Right atrium auricular region (tissue), 2 donors: ENCODE results near the gene RNF157. TPM values are rescaled to one million over a fixed set of nuclear protein-coding genes. Genes with fewer than 3 reads are reported as not detected.

Source experiments
- DNase-seq: peaks from one replicate; pipeline ENCODE4 v3.0.0-alpha.2; 2019; ENCODE audit warnings: low spot score
- H3K27ac ChIP-seq, 2 donors: fragments of 200-600 bp; sonication (generic); 1 replicate in 1 of 2; 2 replicates in 1 of 2; pipeline ENCODE4 v1.5.1; 2016 to 2019
- H3K27me3 ChIP-seq, 2 donors: fragments of 200-600 bp; sonication (generic); one replicate each; pipeline versions ENCODE4 v1.5.1 to v1.6.0; 2017 to 2019
- H3K36me3 ChIP-seq: fragments of 200-600 bp; sonication (generic); one replicate; pipeline ENCODE4 v1.5.1; 2016
- H3K4me1 ChIP-seq, 2 donors: fragments of 200-600 bp; sonication (generic); one replicate each; pipeline versions ENCODE4 v1.5.1 to v1.6.0; 2017 to 2019
- H3K4me3 ChIP-seq, 2 donors: fragments of 200-600 bp; sonication (generic); 1 replicate in 1 of 2; 2 replicates in 1 of 2; pipeline ENCODE4 v1.5.1; 2017 to 2019; ENCODE audit warnings: mild to moderate bottlenecking in 1 of 2, moderate library complexity in 1 of 2
- H3K9me3 ChIP-seq, 2 donors: fragments of 200-600 bp; sonication (generic); one replicate each; pipeline ENCODE4 v1.5.1; 2019
- total RNA-seq, 2 donors: library from RNA; depleted of rRNA; stranded (reverse); fragments of >200 nt; gene quantifications; one replicate each; pipeline ENCODE4 v1.1.0, GENCODE V29; 2016
- TF ChIP-seq, protein P1 (sequence below), 2 donors: fragments of 200-600 bp; sonication (generic); IDR thresholded peaks; one replicate each; pipeline ENCODE4 v1.5.1; 2019; ENCODE audit warnings: antibody characterized with exemption in 2 of 2

Gene RNF157
- total RNA-seq, 2 donors from 2014 or later = 9.5 to 13.0 TPM

DNA sequence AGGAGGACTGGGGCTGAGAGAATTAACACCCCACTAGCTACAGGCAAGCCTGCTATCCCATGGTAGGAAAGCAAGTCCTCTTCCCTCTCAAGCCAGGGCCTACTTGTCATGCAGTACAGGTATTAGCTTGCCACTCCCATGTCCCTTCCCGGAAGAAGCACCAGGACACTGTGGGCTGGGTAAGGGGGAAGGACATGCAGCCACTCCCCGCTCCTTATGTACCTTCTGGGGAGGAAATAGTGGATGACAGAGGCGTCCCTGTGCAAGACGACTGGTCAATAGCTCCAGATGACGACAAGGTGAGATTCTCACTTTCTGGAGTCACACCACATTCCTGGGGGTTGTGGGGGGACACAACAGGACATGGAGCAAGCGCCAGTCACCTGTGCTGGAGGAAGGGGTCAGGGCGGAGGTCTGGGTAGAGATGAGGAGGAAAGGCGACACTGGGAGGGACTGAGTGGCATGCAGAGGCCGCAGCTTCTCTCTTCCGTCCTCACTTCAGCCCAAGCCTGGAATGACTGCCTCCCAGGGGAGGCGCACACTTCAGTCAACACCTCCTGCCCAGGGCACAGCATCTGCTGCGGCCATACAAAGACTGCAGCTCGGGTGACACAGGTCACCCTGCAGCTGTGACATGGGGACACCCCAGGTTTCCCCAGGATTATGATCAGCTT lies 84.2 kb downstream of the RNF157 start:
- Histone ChIP-seq H3K27me3 (no peaks in the 10 kb centered on the region), H3K36me3 (no peaks in the 10 kb centered on the region), H3K27ac (no peak overlapping the region), H3K4me3 (no peak overlapping the region), H3K4me1 (no peaks in the 10 kb centered on the region), H3K9me3 (no peaks in the 10 kb centered on the region)
- TF ChIP-seq, protein P1, sequence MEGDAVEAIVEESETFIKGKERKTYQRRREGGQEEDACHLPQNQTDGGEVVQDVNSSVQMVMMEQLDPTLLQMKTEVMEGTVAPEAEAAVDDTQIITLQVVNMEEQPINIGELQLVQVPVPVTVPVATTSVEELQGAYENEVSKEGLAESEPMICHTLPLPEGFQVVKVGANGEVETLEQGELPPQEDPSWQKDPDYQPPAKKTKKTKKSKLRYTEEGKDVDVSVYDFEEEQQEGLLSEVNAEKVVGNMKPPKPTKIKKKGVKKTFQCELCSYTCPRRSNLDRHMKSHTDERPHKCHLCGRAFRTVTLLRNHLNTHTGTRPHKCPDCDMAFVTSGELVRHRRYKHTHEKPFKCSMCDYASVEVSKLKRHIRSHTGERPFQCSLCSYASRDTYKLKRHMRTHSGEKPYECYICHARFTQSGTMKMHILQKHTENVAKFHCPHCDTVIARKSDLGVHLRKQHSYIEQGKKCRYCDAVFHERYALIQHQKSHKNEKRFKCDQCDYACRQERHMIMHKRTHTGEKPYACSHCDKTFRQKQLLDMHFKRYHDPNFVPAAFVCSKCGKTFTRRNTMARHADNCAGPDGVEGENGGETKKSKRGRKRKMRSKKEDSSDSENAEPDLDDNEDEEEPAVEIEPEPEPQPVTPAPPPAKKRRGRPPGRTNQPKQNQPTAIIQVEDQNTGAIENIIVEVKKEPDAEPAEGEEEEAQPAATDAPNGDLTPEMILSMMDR (IDR thresholded peaks at IDR 0.05) = no peak
- DNase-seq = no peak

DNA sequence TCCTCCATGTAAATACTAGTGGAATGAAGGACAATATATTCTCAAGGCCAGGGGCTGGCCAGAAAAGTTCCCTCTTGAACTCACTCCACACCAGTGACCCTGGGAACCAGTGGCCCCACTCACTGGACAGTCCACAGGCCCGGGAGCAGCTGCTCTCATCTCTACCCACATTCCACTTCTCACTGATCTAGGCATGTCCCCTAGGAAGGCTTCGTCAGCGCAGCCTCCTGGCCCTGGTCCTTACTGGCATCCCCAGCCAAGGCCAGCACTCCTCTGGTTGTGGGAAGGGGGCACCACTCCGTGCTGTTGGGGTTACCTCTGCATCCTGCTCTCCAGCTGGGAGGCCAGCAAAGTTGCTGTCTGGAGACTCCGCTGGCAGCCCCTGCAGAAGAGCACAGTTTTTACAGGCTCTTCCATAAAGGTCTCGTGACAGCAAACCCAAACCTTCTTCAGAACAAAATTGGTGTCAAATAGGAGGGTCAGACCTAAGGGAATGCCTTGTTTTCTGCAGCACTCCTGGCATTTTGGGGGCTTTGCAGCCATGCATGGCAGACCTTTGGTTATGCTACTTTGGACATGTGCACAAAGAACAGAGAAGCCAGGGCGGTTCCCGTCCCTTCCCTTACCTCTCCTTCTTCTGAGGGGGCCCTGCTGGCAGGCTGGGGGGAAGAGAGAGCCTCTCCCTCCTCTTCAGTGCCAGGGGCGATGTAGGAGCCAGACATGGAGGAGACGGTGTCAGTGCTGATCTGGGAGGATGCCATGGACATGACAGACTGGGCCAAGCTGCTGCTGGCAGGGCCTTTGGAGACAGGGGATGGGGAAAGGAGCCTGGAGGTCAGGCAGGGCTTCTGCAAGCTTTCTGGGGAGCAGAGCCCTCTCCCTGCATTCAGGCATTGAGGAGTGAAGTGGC lies 85.1 kb downstream of the RNF157 start:
- Histone ChIP-seq H3K4me1 (no peaks in the 10 kb centered on the region), H3K27ac (no peak overlapping the region), H3K9me3 (no peaks in the 10 kb centered on the region), H3K36me3 (no peaks in the 10 kb centered on the region), H3K4me3 (no peak overlapping the region), H3K27me3 (no peaks in the 10 kb centered on the region)
- no peak for DNase-seq
- TF ChIP-seq, protein P1 (IDR thresholded peaks at IDR 0.05) = no peak

DNA sequence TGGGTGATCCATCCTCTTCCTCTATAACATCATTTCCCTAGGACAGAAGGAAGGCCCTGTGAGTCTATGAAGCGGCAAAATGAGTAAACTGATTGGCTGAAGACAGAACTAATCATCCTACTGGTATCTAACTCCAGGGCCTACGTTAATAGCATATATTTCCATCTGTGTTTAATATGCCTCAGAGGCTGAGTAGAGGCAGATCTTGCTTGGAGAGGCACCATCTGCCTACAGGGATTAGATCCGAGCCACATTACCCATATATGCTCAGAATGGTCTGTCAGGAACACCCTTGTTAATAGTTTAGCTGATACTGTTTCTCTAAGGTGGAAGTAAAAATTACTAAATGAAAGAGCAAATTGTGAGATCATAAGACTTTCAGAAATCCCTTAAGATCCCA lies 86.0 kb downstream of the RNF157 start:
- Histone ChIP-seq H3K27me3 (no peaks in the 10 kb centered on the region), H3K4me3 (no peak overlapping the region), H3K36me3 (no peaks in the 10 kb centered on the region), H3K27ac (no peak overlapping the region), H3K9me3 (no peaks in the 10 kb centered on the region), H3K4me1 (no peaks in the 10 kb centered on the region)
- TF ChIP-seq, protein P1 (IDR thresholded peaks at IDR 0.05) = no peak
- DNase-seq = no peak

DNA sequence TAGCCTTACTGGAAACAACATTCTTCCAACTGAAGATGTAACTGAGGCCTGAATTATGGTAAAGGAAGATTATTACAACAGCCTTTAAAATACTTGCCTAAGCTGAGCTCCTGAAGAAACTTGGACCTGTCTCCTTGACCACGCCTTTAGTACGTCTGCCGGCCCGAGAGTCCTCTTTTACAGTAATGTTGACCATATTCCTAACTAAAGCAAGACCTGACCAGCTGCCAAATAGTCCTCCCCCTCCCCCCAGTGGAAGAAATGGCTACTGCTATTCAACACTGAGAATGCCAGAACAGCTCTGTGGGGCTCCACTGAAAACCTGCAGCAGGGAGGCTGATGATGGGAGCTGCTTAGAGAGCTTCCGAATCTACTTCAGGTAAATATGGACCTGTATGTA lies 86.7 kb downstream of the RNF157 start:
- Histone ChIP-seq H3K27me3 (no peaks in the 10 kb centered on the region), H3K4me3 (no peak overlapping the region), H3K36me3 (no peaks in the 10 kb centered on the region), H3K27ac (no peak overlapping the region), H3K9me3 (no peaks in the 10 kb centered on the region), H3K4me1 (no peaks in the 10 kb centered on the region)
- TF ChIP-seq, protein P1 (IDR thresholded peaks at IDR 0.05) = peak in 1 of 2 donors; percentile 22
- DNase-seq = no peak

DNA sequence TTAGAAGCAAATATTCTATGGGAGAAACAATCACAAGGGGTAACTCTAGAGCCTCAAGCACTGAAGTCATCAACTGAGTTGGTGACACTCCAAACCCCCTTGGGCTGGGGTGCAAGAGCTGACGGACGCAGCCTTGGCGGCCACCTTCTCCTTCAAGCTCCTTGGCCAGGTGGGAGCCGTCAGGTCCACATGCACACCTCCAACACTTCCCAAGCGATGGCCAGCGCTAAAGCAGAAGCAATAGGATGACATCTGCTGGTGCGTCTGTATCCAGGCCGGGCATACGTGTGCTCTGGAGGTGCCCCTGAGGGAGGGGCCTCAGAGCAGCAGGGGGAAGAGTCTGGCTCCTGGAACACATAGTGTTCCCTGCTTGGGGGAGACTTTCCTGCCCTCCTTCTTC lies 87.1 kb downstream of the RNF157 start:
- Histone ChIP-seq H3K4me3 (no peak overlapping the region), H3K27me3 (no peaks in the 10 kb centered on the region), H3K9me3 (no peaks in the 10 kb centered on the region), H3K27ac (no peak overlapping the region), H3K36me3 (no peaks in the 10 kb centered on the region), H3K4me1 (no peaks in the 10 kb centered on the region)
- no peak for DNase-seq
- TF ChIP-seq, protein P1 (IDR thresholded peaks at IDR 0.05) = no peak
